Measurements from ENCODE around the gene PDGFB.

Gene PDGFB

DNA sequence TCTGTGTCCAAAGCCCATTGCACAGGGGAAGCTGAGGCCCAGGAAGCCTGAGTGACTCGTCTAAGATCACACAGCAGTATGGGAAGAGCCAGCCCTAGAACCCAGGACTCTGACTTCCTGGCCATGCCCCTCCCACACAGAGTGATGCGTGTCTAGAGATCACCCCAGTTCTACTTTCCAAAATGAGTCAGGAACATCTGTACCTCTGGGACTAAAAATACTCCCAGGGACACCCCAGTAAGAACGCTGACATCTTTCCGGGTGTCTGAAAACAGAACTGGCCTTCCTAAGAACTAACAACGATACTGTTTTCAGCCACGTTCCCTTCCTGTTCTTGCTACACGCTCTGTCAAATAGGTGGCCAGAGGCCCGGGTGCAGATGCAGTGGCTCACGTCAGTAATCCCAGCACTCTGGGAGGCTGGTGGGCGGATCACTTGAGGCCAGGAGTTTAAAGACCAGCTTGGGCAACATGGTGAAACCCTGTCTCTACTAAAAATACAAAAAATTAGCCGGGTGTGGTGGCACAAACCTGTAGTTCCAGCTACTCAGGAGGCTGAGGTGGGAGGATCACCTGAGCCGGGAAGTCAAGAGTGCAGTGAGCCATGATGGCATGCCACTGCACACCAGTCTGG, 21.7 kb upstream of the PDGFB start:
- no peak for TF ChIP-seq SIN3A (IDR thresholded peaks at IDR 0.05; ENCODE audit: borderline replicate concordance, insufficient read depth, low read length)
- TF ChIP-seq, protein P1, sequence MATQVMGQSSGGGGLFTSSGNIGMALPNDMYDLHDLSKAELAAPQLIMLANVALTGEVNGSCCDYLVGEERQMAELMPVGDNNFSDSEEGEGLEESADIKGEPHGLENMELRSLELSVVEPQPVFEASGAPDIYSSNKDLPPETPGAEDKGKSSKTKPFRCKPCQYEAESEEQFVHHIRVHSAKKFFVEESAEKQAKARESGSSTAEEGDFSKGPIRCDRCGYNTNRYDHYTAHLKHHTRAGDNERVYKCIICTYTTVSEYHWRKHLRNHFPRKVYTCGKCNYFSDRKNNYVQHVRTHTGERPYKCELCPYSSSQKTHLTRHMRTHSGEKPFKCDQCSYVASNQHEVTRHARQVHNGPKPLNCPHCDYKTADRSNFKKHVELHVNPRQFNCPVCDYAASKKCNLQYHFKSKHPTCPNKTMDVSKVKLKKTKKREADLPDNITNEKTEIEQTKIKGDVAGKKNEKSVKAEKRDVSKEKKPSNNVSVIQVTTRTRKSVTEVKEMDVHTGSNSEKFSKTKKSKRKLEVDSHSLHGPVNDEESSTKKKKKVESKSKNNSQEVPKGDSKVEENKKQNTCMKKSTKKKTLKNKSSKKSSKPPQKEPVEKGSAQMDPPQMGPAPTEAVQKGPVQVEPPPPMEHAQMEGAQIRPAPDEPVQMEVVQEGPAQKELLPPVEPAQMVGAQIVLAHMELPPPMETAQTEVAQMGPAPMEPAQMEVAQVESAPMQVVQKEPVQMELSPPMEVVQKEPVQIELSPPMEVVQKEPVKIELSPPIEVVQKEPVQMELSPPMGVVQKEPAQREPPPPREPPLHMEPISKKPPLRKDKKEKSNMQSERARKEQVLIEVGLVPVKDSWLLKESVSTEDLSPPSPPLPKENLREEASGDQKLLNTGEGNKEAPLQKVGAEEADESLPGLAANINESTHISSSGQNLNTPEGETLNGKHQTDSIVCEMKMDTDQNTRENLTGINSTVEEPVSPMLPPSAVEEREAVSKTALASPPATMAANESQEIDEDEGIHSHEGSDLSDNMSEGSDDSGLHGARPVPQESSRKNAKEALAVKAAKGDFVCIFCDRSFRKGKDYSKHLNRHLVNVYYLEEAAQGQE (IDR thresholded peaks at IDR 0.05; ENCODE audit: insufficient read depth in 1 of 2, low read depth in 2 of 2, low read length in 2 of 2) = no peak
- no peak for TF ChIP-seq FOXP2 (optimal IDR thresholded peaks at IDR 0.05; ENCODE audit: borderline replicate concordance, extremely low read depth, extremely low read length, insufficient read depth)
- TF ChIP-seq POLR2AphosphoS5 (IDR thresholded peaks at IDR 0.05; ENCODE audit: low read depth, low read length) = no peak
- TF ChIP-seq TAF1 (IDR thresholded peaks at IDR 0.05; ENCODE audit: borderline replicate concordance, insufficient read depth, low read length) = no peak

DNA sequence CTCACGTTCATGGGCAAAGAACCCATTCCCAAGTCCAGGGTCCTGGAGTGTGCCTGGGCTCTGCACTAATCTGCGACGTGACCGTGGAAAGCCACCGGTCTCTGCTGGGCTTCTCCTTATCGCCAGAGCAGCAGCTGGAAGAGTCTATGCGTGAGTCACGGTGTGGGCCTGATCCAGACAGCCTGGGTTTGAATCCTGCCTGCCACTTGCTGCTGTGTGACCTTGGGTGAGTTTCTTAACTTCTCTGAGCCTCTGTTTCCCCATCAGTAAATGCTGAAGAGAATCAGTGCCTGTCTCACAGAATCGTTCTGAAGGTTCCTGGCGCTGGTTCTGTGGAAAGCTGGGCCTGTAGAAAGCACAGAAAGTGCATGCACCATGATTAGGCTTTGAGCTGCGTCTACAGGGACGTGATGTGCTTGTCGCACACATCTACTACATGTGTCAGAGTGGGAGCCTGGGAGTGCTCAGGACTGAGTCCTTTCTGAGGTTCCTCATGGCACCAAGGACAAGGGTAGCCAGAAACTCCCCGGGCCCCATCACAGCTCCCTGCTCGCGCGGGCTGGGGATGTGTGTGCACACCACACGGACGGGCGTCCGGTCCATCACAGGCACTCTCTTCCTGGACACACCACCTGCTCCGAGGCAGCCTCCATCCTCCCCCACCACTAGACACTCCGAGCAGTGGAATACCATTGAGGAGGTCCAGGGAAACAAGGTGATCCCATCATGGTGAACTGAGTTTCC, 20.5 kb upstream of the PDGFB start:
- TF ChIP-seq FOXP2 (optimal IDR thresholded peaks at IDR 0.05; ENCODE audit: borderline replicate concordance, extremely low read depth, extremely low read length, insufficient read depth) (no peak), POLR2AphosphoS5 (IDR thresholded peaks at IDR 0.05; ENCODE audit: low read depth, low read length) (no peak), SIN3A (IDR thresholded peaks at IDR 0.05; ENCODE audit: borderline replicate concordance, insufficient read depth, low read length) (no peak), TAF1 (IDR thresholded peaks at IDR 0.05; ENCODE audit: borderline replicate concordance, insufficient read depth, low read length) (no peak)
- TF ChIP-seq, protein P1 (IDR thresholded peaks at IDR 0.05; ENCODE audit: insufficient read depth in 1 of 2, low read depth in 2 of 2, low read length in 2 of 2) = no peak

DNA sequence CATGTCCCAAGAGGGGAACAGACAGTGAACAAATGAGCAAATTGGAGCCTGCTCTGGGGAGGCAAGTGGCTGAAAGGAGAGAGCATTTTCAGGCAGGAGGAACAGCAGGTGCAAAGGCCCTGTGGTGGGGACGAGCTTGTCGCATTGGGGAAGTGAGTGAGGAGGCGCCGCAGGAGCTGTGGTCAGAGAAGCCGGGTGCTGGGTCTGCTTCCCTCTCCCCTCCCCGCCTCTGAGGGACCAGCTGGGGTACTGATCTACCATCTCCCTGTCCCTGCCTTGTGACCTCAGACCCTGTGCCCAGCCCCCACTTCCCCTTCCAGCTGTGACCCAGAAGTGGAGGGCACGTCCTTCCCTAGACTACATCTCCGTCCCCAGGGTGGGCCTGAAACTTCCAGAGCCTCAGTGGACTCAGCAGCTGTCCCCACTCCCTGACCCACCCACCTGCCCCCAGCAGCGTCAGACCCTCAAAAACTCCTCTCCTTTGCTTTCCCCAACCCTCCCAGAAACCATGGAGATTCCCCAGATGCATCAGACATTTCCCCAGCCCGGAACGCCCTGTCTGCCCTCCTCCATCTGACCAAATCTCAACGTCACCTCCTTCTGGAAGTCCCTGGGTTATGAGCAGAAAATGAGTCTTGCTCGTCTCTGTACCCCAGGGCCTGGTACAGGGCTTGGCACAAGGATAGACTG, 19.7 kb upstream of the PDGFB start:
- TF ChIP-seq POLR2AphosphoS5 (IDR thresholded peaks at IDR 0.05; ENCODE audit: low read depth, low read length) (no peak), TAF1 (IDR thresholded peaks at IDR 0.05; ENCODE audit: borderline replicate concordance, insufficient read depth, low read length) (no peak), FOXP2 (optimal IDR thresholded peaks at IDR 0.05; ENCODE audit: borderline replicate concordance, extremely low read depth, extremely low read length, insufficient read depth) (no peak)
- TF ChIP-seq, protein P1 (IDR thresholded peaks at IDR 0.05; ENCODE audit: insufficient read depth in 1 of 2, low read depth in 2 of 2, low read length in 2 of 2) = no peak

DNA sequence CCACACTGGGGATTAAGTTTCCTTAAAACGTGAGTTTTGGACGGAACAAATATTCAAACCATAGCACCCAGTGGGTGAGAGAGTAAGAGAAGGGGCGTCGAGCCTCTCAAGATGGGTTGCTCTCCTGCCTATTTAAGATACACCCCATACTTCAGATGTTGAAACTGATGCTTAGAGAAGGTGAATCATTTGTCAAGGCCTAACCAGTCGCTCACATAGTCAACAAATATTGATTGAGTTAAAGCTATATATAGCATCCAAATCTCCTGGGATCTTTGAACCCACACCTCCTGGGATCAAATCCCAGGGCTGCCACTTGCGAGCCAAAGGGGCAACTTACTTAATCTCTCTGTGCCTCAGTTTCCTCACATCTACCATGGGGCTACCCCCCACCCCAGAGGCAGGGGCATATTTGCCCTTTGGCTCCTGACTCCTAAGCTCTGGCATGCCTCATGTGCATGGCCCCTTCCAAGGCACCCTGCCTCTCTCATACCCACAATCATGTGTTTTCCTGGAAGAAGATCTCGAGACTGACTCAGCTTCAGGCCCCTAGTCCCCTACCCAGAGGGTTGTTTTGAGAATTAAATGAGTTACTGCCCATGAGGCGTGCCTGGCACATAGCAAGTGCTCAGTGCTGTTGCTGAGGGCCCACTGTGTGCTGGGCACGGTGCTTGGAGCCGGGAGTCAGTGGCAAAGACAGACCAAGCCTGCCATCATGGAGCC, 19.0 kb upstream of the PDGFB start:
- TF ChIP-seq, protein P1 (IDR thresholded peaks at IDR 0.05; ENCODE audit: insufficient read depth in 1 of 2, low read depth in 2 of 2, low read length in 2 of 2) = no peak
- TF ChIP-seq POLR2AphosphoS5 (IDR thresholded peaks at IDR 0.05; ENCODE audit: low read depth, low read length) (no peak), TAF1 (IDR thresholded peaks at IDR 0.05; ENCODE audit: borderline replicate concordance, insufficient read depth, low read length) (no peak), FOXP2 (optimal IDR thresholded peaks at IDR 0.05; ENCODE audit: borderline replicate concordance, extremely low read depth, extremely low read length, insufficient read depth) (no peak), SIN3A (IDR thresholded peaks at IDR 0.05; ENCODE audit: borderline replicate concordance, insufficient read depth, low read length) (no peak)
